MG63 (cell line): Measurements from ENCODE around the gene HOXB2. TPM values are rescaled to one million over a fixed set of nuclear protein-coding genes. Genes with fewer than 3 reads are reported as not detected.

Experiments used
- DNase-seq: peaks from one replicate; pipeline ENCODE4 v3.0.0-alpha.2; 2020
- H3K27me3 ChIP-seq: fragments of 250-450 bp; sonication (Bioruptor Pico); 2 replicates; pipeline ENCODE4 v1.5.1; 2020; ENCODE audit warnings: mild to moderate bottlenecking, moderate library complexity
- H3K36me3 ChIP-seq: fragments of 250-450 bp; sonication (Bioruptor Pico); 2 replicates; pipeline ENCODE4 v1.5.1; 2020; ENCODE audit warnings: mild to moderate bottlenecking, moderate library complexity
- H3K4me3 ChIP-seq: fragments of 250-450 bp; sonication (Bioruptor Pico); 2 replicates; pipeline ENCODE4 v1.5.1; 2020; ENCODE audit warnings: mild to moderate bottlenecking, moderate library complexity
- H3K9me3 ChIP-seq: fragments of 250-450 bp; sonication (Bioruptor Pico); 2 replicates; pipeline ENCODE4 v1.5.1; 2020; ENCODE audit warnings: mild to moderate bottlenecking, moderate library complexity
- total RNA-seq: library from RNA; depleted of rRNA; stranded (reverse); fragments of >200 nt; shearing (Covaris generic); gene quantifications from 2 replicates; pipeline ENCODE4 v1.2.3, GENCODE V29; 2014; ENCODE audit warnings: low replicate concordance

HOXB2 gene
- total RNA-seq, 1 experiment from 2014 or later = 16.0 TPM

GRCh38 chr17:48583708-48584222, 38.9 kb upstream of the HOXB2 start:
- Histone ChIP-seq H3K9me3 (no peaks in the 10 kb centered on the region), H3K4me3 (no peak overlapping the region), H3K27me3 (no peaks in the 10 kb centered on the region), H3K36me3 (no peaks in the 10 kb centered on the region; the same call in 1 of the 2 replicates)
- DNase-seq = no peak

- H3K27me3 ChIP-seq = no peaks in the 10 kb centered on the region
- peak overlapping the region; percentile 61 for H3K4me3 ChIP-seq
- peak; percentile 63 for DNase-seq
- no peaks in the 10 kb centered on the region; the same call in 1 of the 2 replicates for H3K36me3 ChIP-seq
- no peaks in the 10 kb centered on the region for H3K9me3 ChIP-seq
These were observed 37.8 kb upstream of the HOXB2 start for GRCh38 chr17:48582750-48583069.

GRCh38 chr17:48579760-48580554, 35.0 kb upstream of the HOXB2 start:
- H3K4me3 ChIP-seq = peak overlapping the region; percentile 61

GRCh38 chr17:48579471-48579759, 34.5 kb upstream of the HOXB2 start:
- DNase-seq = no peak
- no peaks in the 10 kb centered on the region for H3K27me3 ChIP-seq
- H3K4me3 ChIP-seq = peak overlapping the region; percentile 61
- no peaks in the 10 kb centered on the region for H3K9me3 ChIP-seq
- H3K36me3 ChIP-seq = peaks cover 6% of the 10 kb centered on the region

More at GRCh38 chr17:48579760-48580554, 35.0 kb upstream of the HOXB2 start:
- Histone ChIP-seq H3K36me3 (peaks cover 6% of the 10 kb centered on the region), H3K27me3 (no peaks in the 10 kb centered on the region), H3K9me3 (no peaks in the 10 kb centered on the region)
- no peak for DNase-seq

GRCh38 chr17:48578616-48579470, 33.9 kb upstream of the HOXB2 start:
- no peak for DNase-seq
- H3K4me3 ChIP-seq = peak overlapping the region; percentile 61
- no peaks in the 10 kb centered on the region for H3K9me3 ChIP-seq
- H3K27me3 ChIP-seq = no peaks in the 10 kb centered on the region
- peaks cover 8% of the 10 kb centered on the region for H3K36me3 ChIP-seq

GRCh38 chr17:48577946-48578615, 33.2 kb upstream of the HOXB2 start, which contains the start of gene HOXB4:
Gene HOXB4, minus strand, starts transcription at chr17:48578350. Its CDS starts 31 bp downstream, at chr17:48578319.
- peak; percentile 87 for DNase-seq
- H3K27me3 ChIP-seq = no peaks in the 10 kb centered on the region
- H3K36me3 ChIP-seq = peaks cover 12% of the 10 kb centered on the region
- H3K9me3 ChIP-seq = no peaks in the 10 kb centered on the region
- H3K4me3 ChIP-seq = peak within 1 kb of the TSS; percentile 61

GRCh38 chr17:48577330-48577945, 32.5 kb upstream of the HOXB2 start:
- Histone ChIP-seq H3K9me3 (no peaks in the 10 kb centered on the region), H3K36me3 (peaks cover 13% of the 10 kb centered on the region), H3K4me3 (peak overlapping the region; percentile 61), H3K27me3 (no peaks in the 10 kb centered on the region)
- DNase-seq = peak; percentile 68

GRCh38 chr17:48576479-48577309, 31.8 kb upstream of the HOXB2 start:
- DNase-seq = peak; percentile 90
- H3K9me3 ChIP-seq = no peaks in the 10 kb centered on the region
- H3K4me3 ChIP-seq = peak overlapping the region; percentile 61
- H3K36me3 ChIP-seq = peaks cover 19% of the 10 kb centered on the region
- no peaks in the 10 kb centered on the region for H3K27me3 ChIP-seq

- no peaks in the 10 kb centered on the region for H3K9me3 ChIP-seq
- H3K4me3 ChIP-seq = peak overlapping the region; percentile 61
- H3K36me3 ChIP-seq = peaks cover 24% of the 10 kb centered on the region
- H3K27me3 ChIP-seq = no peaks in the 10 kb centered on the region
- peak; percentile 68 for DNase-seq
These were observed 31.0 kb upstream of the HOXB2 start for GRCh38 chr17:48575673-48576478.

GRCh38 chr17:48575066-48575582, 30.2 kb upstream of the HOXB2 start:
- DNase-seq = no peak
- H3K4me3 ChIP-seq = peak overlapping the region; percentile 61
- no peaks in the 10 kb centered on the region for H3K9me3 ChIP-seq
- no peaks in the 10 kb centered on the region for H3K27me3 ChIP-seq
- peaks cover 31% of the 10 kb centered on the region for H3K36me3 ChIP-seq

GRCh38 chr17:48574505-48575065, 29.7 kb upstream of the HOXB2 start:
- Histone ChIP-seq H3K27me3 (no peaks in the 10 kb centered on the region), H3K9me3 (no peaks in the 10 kb centered on the region), H3K4me3 (peak overlapping the region; percentile 61), H3K36me3 (peaks cover 37% of the 10 kb centered on the region)
- no peak for DNase-seq

- H3K27me3 ChIP-seq = no peaks in the 10 kb centered on the region
- no peak overlapping the region for H3K4me3 ChIP-seq
- peaks cover 44% of the 10 kb centered on the region for H3K36me3 ChIP-seq
- DNase-seq = no peak
- H3K9me3 ChIP-seq = no peaks in the 10 kb centered on the region
These were observed 27.0 kb upstream of the HOXB2 start for GRCh38 chr17:48571826-48572417.

- no peaks in the 10 kb centered on the region for H3K27me3 ChIP-seq
- H3K4me3 ChIP-seq = peak overlapping the region; percentile 34
- DNase-seq = peak; percentile 65
- H3K36me3 ChIP-seq = peaks cover 43% of the 10 kb centered on the region
- no peaks in the 10 kb centered on the region for H3K9me3 ChIP-seq
These were observed 26.3 kb upstream of the HOXB2 start for GRCh38 chr17:48571024-48571818.
